GM19238 (cell line): ENCODE data around the gene CNTNAP2.
A peak's percentile ranks its signal among the peaks of the same experiment; 100 is the strongest.

Source experiments
- DNase-seq: peaks from one replicate; pipeline ENCODE4 v3.0.0; 2011; ENCODE audit warnings: low spot score; ENCODE audit not compliant: insufficient read length

Gene CNTNAP2

GRCh38 chr7:148234715-148235114, 2118.1 kb downstream of the CNTNAP2 start:
- DNase-seq, result no peak

- no peak for DNase-seq
Observed at GRCh38 chr7:148238761-148239325, 2122.2 kb downstream of the CNTNAP2 start.

- no peak for DNase-seq
Observed at GRCh38 chr7:148241700-148242293, 2125.2 kb downstream of the CNTNAP2 start.

- peak; percentile 20 for DNase-seq
Observed at GRCh38 chr7:148242294-148242821, 2125.8 kb downstream of the CNTNAP2 start.

GRCh38 chr7:148245381-148245780, 2128.8 kb downstream of the CNTNAP2 start:
- DNase-seq, result no peak

- DNase-seq, result no peak
Observed at GRCh38 chr7:148253629-148254028, 2137.0 kb downstream of the CNTNAP2 start.

GRCh38 chr7:148255333-148255732, 2138.7 kb downstream of the CNTNAP2 start:
- DNase-seq, result no peak

- DNase-seq, result no peak
Observed at GRCh38 chr7:148256433-148256832, 2139.8 kb downstream of the CNTNAP2 start.

- DNase-seq, result no peak
Observed at GRCh38 chr7:148260599-148260998, 2144.0 kb downstream of the CNTNAP2 start.

- DNase-seq, result no peak
Observed at GRCh38 chr7:148261523-148261922, 2144.9 kb downstream of the CNTNAP2 start.

GRCh38 chr7:148261996-148262688, 2145.5 kb downstream of the CNTNAP2 start:
- DNase-seq, result no peak

GRCh38 chr7:148262721-148263229, 2146.2 kb downstream of the CNTNAP2 start:
- DNase-seq, result peak; percentile 41

- DNase-seq, result no peak
Observed at GRCh38 chr7:148264933-148265557, 2148.4 kb downstream of the CNTNAP2 start.

GRCh38 chr7:148265896-148266295, 2149.3 kb downstream of the CNTNAP2 start:
- no peak for DNase-seq

GRCh38 chr7:148266795-148267194, 2150.2 kb downstream of the CNTNAP2 start:
- DNase-seq, result no peak

GRCh38 chr7:148270576-148270975, 2154.0 kb downstream of the CNTNAP2 start:
- no peak for DNase-seq

- DNase-seq, result no peak
Observed at GRCh38 chr7:148274118-148274517, 2157.5 kb downstream of the CNTNAP2 start.

GRCh38 chr7:148275359-148275890, 2158.8 kb downstream of the CNTNAP2 start:
- DNase-seq, result no peak

- no peak for DNase-seq
Observed at GRCh38 chr7:148276314-148277041, 2159.9 kb downstream of the CNTNAP2 start.

- DNase-seq, result no peak
Observed at GRCh38 chr7:148277042-148277660, 2160.6 kb downstream of the CNTNAP2 start.
